Activated gamma-delta T cell (primary cell): Measurements from ENCODE around the gene PCDHGA11.
"Not testable (repeated sequence)": the region's sequence is repeated elsewhere in the genome, so short reads cannot be mapped to it uniquely, and the experiment has no call there.

Source experiments
- DNase-seq: peaks from one replicate; lab custom pipeline; 2025; lab: John Stamatoyannopoulos, UW

PCDHGA11 gene

DNA sequence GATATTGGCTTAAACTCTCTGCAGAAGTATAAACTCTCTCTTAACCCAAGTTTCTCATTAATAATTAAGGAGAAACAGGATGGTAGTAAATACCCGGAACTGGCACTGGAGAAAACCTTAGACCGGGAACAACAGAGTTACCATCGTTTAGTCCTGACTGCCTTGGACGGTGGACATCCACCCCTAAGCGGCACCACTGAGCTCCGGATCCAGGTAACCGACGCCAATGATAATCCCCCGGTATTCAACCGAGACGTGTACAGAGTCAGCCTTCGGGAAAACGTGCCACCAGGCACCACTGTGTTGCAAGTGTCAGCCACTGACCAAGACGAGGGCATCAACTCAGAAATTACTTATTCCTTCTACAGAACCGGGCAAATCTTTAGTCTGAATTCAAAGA is 22.2 kb upstream of the PCDHGA11 start:
- DNase-seq: no peak

DNA sequence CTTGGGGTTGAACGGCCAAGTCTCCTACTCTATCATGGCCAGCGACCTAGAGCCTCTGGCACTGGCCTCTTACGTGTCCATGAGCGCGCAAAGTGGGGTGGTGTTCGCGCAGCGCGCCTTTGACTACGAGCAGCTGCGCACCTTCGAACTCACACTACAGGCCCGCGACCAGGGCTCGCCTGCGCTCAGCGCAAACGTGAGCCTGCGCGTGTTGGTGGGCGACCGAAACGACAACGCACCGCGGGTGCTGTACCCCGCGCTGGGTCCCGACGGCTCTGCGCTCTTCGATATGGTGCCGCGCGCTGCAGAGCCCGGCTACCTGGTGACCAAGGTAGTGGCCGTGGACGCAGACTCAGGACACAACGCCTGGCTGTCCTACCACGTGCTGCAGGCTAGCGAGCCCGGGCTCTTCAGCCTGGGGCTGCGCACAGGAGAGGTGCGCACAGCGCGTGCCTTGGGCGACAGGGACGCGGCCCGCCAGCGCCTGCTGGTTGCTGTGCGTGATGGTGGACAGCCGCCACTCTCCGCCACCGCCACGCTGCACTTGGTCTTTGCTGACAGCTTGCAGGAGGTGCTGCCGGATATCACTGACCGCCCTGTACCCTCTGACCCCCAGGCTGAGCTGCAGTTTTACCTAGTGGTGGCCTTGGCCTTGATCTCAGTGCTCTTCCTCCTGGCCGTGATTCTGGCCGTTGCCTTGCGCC is 21.1 kb upstream of the PCDHGA11 start:
- no peak for DNase-seq

DNA sequence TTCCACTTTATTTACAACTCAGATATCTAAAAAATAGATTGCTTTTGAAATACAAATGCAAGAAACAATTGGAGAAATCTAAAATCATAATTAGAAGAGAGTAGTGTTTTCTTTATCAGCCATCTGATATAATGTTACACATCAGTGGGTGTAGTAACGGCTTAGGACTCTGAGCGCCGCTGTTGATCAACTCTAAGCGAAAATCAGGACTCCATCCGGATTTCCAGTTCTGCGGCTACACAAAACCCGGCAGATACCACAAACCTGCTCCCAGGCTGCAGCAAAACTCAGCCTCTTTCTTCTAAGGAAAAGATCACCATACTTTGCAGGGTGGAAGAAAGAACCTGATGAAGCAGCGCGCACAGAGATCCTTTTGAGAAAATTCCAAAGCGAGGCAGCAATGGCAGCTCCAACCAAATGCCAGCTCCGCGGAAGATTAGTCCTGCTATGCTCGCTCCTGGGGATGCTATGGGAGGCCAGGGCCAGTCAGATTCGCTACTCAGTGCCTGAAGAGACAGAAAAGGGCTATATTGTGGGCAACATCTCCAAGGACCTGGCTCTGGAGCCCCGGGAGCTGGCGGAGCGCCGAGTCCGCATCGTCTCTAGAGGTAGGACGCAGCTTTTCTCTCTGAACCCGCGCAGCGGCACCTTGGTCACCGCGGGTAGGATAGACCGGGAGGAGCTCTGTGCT is 18.2 kb upstream of the PCDHGA11 start, which contains the start of gene PCDHGA9:
PCDHGA9 (plus strand) TSS at position 226 of the 691 bp plus-strand sequence; CDS start at position 401, 175 bp downstream.
- no peak for DNase-seq

DNA sequence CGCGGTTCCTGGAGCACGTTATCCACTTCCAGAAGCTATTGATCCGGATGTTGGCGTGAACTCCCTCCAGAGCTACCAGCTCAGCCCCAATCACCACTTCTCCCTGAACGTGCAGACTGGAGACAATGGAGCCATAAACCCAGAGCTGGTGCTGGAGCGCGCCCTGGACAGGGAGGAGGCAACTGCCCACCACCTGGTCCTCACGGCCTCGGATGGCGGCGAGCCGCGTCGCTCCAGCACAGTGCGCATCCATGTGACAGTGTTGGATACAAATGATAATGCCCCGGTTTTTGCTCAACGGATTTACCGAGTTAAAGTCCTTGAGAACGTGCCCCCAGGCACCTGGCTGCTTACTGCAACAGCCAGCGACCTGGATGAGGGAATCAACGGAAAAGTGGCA is 17.5 kb upstream of the PCDHGA11 start:
- no peak for DNase-seq

DNA sequence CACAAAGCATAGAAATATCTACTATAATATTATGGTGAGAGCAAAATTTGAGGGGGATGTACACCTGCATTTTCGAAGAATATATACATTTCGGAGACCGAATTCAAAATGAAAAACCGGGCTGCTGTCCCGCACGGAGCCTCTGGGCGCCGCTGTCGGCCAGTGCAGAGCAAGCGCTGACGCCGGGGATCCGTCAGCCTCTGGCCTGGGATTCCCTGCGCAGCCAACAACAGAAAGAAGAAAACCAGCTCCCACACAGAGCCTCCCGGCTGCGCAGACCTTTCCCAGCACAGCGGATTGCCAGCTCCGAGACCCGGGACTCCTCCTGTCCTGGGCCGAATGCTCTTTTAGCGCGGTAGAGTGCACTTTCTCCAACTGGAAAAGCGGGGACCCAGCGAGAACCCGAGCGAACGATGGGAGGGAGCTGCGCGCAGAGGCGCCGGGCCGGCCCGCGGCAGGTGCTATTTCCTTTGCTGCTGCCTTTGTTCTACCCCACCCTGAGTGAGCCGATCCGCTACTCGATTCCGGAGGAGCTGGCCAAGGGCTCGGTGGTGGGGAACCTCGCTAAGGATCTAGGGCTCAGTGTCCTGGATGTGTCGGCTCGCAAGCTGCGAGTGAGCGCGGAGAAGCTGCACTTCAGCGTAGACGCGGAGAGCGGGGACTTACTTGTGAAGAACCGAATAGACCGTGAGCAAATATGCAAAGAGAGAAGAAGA is 12.9 kb upstream of the PCDHGA11 start, which contains the start of gene PCDHGB6:
PCDHGB6 (plus strand) TSS at position 232 of the 716 bp plus-strand sequence; CDS start at position 414, 182 bp downstream.
- not testable (repeated sequence) for DNase-seq

DNA sequence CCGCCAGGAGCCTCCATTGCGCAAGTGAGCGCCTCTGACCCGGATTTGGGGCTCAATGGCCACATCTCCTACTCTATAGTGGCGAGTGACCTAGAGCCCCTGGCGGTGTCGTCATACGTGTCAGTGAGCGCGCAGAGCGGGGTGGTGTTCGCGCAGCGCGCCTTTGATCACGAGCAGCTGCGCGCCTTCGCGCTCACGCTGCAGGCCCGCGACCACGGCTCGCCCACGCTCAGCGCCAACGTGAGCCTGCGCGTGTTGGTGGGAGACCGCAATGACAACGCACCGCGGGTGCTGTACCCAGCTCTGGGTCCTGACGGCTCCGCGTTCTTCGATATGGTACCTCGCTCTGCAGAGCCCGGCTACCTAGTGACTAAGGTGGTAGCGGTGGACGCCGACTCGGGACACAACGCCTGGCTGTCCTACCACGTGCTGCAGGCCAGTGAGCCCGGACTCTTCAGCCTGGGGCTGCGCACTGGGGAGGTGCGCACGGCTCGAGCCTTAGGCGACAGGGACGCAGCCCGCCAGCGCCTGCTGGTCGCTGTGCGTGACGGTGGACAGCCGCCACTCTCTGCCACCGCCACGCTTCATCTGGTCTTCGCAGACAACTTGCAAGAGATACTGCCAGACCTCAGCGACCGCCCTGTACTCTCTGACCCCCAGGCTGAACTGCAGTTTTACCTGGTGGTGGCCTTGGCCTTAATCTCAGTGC is 11.1 kb upstream of the PCDHGA11 start:
- DNase-seq: no peak

DNA sequence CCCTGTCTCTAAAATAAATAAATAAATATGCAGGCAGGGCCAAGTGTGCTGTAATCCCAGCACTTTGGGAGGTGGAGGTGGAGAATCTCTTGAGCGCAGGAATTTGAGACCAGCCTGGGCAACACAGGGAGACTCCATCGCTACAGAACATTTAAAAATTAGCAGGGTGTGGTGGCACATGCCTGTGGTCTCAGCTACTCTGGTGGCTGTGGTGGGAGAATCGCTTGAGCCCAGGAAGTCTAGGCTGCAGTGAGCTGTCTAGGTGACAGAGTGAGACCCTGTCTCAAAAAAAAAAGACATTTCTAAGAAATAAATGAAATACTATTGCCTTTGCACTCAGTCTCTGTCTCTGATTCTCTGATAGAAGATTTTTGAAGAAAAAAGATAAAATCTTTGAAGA is 9.3 kb upstream of the PCDHGA11 start:
- DNase-seq: no peak

DNA sequence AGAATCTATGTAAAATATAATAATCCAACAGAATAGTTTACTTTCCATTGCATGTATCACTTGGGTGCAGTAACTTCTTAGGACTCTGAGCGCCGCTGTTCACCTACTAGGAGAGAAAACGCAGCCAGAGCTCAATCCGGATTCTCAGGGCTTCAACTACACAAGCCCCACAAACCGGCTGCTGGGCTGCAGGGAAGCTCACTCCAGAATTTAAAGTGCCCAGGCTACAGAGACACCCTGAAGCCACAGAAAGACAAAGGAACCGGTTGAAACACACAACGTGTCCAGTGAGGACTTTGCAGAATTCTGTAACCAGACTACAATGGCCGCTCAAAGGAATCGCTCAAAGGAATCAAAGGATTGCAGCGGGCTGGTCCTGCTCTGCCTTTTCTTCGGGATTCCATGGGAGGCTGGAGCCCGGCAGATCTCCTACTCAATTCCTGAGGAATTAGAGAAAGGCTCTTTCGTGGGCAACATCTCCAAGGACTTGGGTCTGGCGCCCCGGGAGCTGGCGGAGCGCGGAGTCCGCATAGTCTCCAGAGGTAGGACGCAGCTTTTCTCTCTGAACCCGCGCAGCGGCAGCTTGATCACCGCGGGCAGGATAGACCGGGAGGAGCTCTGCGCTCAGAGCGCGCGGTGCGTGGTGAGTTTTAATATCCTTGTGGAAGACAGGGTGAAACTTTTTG is 7.9 kb upstream of the PCDHGA11 start, which contains the start of gene PCDHGA10:
PCDHGA10 (plus strand) TSS at position 134 of the 686 bp plus-strand sequence; CDS start at position 323, 189 bp downstream.
- no peak for DNase-seq

DNA sequence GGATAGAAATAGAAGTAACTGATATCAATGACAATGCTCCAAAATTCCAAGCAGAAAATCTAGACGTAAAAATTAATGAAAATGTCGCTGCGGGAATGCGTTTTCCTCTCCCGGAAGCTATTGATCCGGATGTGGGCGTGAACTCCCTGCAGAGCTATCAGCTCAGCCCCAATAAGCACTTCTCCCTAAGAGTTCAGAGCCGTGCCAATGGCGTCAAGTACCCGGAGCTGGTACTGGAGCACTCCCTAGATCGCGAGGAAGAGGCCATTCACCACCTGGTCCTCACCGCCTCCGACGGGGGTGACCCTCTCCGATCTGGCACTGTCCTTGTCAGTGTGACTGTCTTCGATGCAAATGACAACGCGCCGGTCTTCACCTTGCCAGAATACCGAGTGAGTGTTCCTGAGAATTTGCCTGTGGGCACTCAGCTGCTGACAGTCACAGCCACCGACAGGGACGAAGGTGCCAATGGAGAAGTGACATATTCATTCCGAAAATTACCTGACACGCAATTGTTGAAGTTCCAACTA is 7.2 kb upstream of the PCDHGA11 start:
- DNase-seq: no peak

DNA sequence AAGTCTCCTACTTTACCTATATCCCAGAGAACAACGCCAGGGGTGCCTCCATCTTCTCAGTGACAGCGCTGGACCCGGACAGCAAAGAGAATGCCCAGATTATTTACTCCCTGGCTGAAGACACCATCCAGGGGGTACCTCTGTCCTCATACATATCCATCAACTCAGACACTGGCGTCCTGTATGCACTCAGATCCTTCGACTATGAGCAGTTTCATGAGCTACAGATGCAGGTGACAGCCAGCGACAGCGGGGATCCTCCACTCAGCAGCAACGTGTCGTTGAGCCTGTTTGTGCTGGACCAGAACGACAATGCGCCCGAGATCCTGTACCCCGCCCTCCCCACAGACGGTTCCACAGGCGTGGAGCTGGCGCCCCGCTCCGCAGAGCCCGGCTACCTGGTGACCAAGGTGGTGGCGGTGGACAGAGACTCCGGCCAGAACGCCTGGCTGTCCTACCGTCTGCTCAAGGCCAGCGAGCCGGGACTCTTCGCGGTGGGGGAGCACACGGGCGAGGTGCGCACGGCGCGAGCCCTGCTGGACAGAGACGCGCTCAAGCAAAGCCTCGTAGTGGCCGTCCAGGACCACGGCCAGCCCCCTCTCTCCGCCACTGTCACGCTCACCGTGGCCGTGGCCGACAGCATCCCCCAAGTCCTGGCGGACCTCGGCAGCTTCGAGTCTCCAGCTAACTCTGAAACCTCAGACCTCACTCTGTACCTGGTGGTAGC is 6.1 kb upstream of the PCDHGA11 start:
- not testable (repeated sequence) for DNase-seq

DNA sequence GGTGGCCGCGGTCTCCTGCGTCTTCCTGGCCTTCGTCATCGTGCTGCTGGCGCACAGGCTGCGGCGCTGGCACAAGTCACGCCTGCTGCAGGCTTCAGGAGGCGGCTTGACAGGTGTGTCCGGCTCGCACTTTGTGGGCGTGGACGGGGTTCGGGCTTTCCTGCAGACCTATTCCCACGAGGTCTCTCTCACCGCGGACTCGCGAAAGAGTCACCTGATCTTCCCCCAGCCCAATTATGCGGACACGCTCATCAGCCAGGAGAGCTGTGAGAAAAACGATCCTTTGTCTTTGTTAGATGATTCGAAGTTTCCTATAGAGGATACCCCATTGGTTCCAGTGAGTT is 5.6 kb upstream of the PCDHGA11 start:
- not testable (repeated sequence) for DNase-seq

DNA sequence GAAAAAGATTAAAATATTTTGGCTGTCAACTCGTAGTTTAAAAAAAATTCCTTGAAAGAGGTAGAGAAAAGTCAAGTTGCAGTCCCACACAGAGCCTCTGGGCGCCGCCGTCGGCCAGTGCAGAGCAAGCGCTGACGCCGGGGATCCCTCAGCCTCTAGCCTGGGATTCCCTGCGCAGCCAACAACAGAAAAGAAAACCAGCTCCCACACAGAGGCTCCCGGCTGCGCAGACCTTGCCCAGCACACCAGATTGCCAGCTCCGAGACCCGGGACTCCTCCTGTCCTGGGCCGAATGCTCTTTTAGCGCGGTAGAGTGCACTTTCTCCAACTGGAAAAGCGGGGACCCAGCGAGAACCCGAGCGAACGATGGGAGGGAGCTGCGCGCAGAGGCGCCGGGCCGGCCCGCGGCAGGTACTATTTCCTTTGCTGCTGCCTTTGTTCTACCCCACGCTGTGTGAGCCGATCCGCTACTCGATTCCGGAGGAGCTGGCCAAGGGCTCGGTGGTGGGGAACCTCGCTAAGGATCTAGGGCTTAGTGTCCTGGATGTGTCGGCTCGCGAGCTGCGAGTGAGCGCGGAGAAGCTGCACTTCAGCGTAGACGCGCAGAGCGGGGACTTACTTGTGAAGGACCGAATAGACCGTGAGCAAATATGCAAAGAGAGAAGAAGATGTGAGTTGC is 3.2 kb upstream of the PCDHGA11 start, which contains the start of gene PCDHGB7:
PCDHGB7 (plus strand) TSS at position 184 of the 679 bp plus-strand sequence; CDS start at position 367, 183 bp downstream.
- peak; percentile 17 for DNase-seq

DNA sequence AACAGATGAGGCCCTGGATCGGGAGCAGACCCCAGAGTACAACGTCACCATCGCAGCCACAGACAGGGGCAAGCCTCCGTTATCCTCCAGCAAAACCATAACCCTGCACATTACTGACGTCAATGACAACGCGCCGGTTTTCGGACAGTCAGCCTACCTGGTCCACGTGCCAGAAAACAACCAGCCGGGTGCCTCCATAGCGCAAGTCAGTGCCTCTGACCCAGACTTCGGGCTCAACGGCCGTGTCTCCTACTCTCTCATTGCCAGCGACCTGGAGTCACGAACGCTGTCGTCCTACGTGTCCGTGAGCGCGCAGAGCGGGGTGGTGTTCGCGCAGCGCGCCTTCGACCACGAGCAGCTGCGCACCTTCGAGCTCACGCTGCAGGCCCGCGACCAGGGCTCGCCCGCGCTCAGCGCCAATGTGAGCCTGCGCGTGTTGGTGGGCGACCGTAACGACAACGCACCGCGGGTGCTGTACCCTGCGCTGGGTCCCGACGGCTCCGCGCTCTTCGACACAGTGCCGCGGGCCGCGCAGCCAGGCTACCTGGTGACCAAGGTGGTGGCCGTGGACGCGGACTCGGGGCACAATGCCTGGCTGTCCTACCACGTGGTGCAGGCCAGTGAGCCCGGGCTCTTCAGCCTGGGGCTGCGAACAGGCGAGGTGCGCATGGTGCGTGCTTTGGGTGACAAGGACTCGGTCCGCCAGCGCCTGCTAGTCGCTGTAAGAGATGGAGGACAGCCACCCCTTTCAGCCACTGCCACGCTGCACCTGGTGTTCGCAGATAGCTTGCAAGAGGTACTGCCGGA is 1.6 kb upstream of the PCDHGA11 start:
- DNase-seq: no peak

DNA sequence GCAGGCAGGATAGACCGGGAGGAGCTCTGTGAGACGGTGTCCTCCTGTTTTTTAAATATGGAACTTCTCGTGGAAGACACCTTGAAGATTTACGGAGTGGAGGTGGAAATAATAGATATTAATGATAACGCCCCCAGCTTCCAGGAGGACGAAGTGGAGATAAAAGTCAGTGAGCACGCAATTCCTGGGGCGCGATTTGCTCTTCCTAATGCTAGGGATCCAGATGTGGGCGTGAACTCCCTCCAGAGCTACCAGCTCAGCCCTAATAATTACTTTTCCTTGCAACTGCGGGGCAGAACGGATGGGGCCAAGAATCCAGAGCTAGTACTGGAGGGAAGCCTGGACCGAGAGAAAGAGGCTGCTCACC is 621 bp downstream of the PCDHGA11 start:
- no peak for DNase-seq

DNA sequence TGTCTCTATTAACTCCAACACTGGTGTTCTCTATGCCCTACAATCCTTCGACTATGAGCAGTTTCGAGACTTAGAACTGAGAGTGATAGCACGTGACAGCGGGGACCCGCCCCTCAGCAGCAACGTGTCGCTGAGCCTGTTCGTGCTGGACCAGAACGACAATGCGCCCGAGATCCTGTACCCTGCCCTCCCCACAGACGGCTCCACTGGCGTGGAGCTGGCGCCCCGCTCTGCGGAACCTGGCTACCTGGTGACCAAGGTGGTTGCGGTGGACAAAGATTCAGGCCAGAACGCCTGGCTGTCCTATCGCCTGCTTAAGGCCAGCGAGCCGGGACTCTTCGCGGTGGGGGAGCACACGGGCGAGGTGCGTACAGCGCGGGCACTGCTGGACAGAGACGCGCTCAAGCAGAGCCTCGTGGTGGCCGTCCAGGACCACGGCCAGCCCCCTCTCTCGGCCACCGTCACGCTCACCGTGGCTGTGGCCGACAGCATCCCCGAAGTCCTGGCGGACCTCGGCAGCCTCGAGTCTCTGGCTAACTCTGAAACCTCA is 2.0 kb downstream of the PCDHGA11 start:
- no peak for DNase-seq

DNA sequence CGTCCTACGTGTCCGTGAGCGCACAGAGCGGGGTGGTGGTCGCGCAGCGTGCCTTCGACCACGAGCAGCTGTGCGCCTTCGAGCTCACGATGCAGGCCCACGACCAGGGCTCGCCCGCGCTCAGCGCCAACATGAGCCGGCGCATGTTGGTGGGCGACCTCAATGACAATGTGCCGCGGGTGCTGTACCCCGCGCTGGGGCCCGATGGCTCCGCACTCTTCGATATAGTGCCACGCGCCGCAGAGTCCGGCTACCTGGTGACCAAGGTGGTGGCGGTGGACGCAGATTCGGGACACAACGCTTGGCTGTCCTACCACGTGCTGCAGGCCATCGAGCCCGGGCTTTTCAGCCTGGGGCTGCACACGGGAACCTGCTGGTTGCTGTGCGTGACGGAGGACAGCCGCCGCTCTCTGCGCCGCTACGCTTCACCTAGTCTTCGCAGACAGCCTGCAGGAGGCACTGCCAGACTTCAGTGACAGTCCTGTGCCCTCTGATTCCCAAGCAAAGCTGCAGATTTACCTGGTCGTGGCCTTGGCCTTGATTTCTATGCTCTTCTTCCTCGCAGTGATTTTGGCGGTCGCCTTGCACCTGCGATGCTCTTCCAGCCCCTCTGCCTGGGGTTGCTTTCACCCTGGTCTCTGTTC is 7.1 kb downstream of the PCDHGA11 start:
- DNase-seq: no peak

DNA sequence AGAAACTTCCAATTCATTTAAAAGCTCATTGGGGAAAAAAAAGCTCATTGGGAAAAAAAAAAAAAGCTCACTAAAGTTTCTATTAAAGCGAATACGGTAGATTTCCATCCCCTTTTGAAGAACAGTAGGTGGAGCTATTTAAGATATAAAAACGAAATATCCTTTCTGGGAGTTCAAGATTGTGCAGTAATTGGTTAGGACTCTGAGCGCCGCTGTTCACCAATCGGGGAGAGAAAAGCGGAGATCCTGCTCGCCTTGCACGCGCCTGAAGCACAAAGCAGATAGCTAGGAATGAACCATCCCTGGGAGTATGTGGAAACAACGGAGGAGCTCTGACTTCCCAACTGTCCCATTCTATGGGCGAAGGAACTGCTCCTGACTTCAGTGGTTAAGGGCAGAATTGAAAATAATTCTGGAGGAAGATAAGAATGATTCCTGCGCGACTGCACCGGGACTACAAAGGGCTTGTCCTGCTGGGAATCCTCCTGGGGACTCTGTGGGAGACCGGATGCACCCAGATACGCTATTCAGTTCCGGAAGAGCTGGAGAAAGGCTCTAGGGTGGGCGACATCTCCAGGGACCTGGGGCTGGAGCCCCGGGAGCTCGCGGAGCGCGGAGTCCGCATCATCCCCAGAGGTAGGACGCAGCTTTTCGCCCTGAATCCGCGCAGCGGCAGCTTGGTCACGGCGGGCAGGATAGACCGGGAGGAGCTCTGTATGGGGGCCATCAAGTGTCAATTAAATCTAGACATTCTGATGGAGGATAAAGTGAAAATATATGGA is 9.7 kb downstream of the PCDHGA11 start, which contains the start of gene PCDHGA12:
PCDHGA12 (plus strand) TSS at position 176 of the 782 bp plus-strand sequence; CDS start at position 429, 253 bp downstream.
- DNase-seq: no peak
